TTC549 (cell line): Measurements from ENCODE around the gene TBC1D20.
"Not testable (repeated sequence)": the region's sequence is repeated elsewhere in the genome, so short reads cannot be mapped to it uniquely, and the experiment has no call there.

Experiments used
- FAIRE-seq: peaks from 2 replicates; lab custom pipeline; 2012; peaks lifted over from hg19 to GRCh38; lab: Jason Lieb, UNC

Gene TBC1D20

DNA sequence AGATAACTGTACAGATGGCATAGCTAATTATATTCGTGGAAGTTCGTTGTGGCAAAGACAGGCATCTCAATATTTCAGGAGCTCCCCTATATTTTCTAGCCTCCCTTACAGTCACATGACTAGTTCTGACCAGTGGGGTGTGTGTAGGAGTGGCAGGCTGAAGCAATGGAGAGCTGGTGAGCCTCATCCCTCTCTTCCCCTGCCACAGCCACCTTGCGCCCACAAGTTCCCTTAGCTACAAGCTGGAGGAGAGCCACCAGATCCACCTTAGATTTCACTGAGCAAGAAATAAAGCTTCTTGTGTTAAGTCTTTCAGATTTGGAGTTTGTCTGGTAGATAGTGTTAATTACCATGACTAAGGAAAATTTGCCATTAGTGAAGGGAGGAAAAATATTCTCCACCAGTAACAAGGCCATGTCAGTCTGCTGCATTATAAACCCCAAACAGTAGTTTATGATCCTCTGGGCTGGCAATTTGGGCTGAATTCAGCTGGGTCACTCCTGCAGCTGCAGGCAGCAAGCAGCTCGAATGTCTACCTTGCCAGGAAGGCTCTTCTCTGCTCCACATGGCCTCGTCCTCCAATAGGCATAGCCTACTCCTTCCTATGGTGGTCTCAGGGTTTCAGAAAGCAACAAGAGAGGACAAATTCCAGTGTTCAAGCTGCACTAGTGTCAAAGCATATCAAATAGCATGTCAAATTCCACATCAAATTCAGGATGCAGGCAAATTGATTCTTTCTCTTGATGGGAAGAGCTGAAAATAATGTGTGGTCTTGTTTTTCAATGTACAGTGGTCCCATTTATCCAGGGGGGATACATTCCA lies 61.7 kb downstream of the TBC1D20 start:
- no peak for FAIRE-seq

DNA sequence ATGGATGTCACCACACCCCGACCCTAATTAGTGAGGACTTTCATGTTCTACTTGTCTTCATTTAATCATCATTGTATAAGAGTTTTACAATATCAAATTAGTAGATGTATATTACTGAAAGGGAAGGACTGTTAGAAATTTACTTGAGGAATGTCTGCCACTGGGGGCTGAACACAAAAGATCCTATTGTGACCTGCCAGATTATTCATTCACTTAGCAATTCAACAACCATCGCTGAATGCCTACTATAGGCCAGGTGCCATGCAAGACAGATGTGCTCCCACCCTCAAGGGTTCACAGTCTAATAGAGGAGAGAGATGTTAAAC lies 62.2 kb downstream of the TBC1D20 start:
- no peak for FAIRE-seq

DNA sequence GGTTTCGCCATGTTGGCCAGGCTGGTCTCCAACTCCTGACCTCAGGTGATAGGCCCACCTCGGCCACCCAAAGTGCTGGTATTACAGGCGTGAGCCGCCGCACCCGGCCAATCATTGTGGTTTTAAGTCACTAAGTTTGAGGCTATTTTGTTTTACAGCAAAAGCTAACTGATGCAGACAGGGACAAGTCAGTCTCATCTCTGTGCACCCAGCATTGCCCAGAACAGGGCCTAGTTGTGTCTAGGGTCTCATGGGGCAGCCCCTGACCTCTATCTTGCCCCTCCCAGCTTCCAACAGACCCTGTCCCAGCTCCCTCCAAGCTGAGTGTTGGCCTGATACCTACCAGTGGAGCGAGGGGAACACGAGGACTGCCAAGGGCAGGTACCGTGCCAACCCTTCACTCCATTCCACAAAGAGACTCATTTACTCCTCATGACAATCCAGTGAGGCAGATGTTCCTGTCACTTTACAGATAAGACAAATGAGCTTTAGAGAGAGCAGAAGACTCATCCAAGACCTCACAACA lies 63.1 kb downstream of the TBC1D20 start:
- FAIRE-seq: no peak

DNA sequence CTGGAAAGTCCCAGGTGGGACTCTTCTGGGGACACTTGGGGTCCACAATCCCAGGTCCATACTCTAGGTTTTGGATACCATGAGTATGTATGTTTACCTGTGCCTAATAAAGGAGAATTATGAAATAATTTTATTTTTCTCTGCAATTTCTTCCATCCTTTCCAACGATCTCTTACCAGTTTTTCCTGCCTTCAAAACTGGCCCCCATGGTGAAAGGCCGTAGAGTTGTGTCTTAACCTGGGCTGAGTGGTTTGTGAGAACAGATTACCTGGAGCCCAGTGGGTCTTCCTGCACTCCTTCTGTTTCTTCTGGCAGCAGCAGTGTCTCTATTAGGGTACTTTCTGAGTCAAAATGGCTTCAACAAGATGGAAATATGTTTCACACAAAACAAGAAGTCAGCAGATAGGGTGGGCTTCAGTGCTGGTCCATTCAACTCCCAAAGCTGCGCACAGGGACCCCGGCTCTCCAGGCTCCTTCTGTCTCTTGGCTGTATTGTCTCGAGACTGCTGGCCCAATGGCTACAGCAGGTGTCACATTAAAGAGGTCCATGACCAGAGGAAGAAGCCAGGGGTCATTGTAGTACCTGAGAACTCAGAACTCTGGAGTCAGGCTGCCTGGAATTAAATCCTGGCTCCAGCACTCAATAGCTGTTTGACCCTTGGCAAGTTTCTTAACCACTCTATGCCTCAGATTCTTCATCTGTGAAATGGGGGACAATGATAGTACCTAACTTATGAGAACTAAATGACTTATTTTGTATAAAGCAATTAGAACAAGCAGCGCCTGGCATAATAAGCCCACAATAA lies 64.7 kb downstream of the TBC1D20 start:
- FAIRE-seq: no peak

DNA sequence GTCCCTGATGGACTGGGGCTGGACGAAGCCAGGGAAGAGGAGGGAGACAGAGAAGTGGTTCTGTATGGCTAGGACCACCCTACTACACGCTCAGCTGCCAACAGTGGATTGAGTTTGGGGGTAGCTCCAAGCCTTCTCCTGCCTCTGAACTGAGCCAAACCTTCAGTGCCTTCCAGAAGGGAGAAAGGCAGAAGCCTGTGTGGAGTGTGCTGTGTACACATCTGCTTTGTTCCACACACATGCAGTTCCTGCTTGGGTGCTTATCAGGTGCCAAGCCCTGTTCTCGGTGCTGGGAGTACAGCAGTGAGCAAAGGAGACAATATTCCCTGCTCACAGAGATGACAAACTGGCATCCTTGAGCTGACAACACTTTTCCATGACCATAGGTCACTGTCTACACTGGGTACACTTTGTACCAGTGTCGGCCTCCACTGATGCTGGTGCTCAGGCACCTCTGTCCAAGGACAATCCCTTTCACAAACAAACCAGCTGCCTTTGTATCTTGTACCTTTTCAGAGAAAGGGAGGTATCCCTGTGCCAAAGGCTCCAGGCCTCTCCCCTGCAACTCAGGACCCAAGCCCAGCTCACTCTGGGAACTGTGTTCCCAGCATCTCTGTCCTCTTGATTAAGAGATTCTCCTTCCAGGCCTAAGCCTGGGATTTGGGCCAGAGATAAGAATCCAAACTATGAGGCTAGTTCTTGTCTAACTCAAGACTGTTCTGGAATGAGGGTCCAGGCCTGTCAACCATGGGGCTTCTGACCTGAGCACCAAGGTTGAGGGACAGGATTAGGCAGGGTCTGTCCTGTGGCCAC lies 65.5 kb downstream of the TBC1D20 start:
- FAIRE-seq: no peak

DNA sequence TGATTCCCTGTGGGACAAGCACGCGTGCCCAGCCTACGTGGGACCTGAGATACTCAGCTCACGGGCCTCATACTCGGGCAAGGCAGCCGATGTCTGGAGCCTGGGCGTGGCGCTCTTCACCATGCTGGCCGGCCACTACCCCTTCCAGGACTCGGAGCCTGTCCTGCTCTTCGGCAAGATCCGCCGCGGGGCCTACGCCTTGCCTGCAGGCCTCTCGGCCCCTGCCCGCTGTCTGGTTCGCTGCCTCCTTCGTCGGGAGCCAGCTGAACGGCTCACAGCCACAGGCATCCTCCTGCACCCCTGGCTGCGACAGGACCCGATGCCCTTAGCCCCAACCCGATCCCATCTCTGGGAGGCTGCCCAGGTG lies 66.1 kb downstream of the TBC1D20 start:
- no peak for FAIRE-seq

DNA sequence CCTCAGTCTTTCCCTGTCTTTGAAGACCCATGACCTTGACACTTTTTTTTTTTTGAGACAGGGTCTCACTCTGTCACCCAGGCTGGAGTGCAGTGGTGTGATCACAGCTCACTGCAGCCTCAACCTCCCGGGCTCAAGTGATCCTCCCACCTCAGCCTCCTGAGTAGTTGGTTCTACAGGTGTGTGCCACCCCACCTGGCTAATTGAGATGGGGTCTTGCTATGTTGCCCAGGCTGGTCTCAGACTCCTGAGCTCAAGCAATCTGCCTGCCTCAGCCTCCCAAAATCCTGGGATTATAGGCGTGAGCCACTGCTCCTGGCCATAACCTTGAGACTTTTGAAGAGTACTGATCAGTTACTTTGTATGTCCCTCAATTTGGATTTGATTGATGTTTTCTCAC lies 69.0 kb downstream of the TBC1D20 start:
- FAIRE-seq: not testable (repeated sequence)

DNA sequence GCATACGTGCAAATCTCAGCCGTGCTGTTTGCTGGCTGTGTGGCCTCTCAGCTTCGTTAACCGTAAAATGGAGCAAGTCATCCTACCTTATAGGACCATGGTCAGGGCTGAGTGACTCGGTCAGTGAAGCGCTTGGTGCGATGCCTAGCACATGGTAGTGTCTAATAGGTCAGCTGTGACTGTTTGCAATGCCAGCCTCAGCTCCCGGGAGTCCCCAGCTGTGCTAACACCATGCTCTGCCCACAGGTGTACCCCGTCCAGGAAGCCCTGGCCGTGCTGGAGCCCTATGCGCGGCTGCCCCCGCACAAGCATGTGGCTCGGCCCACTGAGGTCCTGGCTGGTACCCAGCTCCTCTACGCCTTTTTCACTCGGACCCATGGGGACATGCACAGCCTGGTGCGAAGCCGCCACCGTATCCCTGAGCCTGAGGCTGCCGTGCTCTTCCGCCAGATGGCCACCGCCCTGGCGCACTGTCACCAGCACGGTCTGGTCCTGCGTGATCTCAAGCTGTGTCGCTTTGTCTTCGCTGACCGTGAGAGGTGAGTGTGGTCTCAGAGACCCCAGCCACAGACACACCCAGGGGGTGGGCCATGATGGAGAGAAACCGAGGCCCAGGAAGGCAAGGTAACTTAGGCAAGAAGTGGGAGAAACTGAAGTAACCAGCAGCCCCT lies 71.2 kb downstream of the TBC1D20 start:
- no peak for FAIRE-seq

DNA sequence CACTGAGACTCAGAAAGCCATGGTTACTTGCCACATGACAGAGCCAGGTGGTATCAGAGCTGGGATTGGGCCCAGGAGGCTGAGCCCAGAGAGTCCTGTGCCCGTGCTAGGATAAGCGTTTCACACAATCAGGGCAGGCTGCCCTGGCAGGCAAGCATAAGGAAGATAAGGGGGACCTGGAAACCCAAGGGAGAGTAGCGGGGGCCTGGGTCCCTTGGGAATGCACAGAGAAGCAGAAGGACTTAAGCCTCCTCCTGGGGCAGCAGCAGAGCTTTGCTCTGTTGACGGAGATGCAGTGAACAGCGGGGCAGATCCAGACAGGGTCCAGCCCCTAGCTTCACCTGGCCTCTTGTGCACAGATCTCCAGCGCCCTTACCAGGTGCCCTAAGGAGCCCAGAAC lies 73.1 kb downstream of the TBC1D20 start:
- FAIRE-seq: no peak

DNA sequence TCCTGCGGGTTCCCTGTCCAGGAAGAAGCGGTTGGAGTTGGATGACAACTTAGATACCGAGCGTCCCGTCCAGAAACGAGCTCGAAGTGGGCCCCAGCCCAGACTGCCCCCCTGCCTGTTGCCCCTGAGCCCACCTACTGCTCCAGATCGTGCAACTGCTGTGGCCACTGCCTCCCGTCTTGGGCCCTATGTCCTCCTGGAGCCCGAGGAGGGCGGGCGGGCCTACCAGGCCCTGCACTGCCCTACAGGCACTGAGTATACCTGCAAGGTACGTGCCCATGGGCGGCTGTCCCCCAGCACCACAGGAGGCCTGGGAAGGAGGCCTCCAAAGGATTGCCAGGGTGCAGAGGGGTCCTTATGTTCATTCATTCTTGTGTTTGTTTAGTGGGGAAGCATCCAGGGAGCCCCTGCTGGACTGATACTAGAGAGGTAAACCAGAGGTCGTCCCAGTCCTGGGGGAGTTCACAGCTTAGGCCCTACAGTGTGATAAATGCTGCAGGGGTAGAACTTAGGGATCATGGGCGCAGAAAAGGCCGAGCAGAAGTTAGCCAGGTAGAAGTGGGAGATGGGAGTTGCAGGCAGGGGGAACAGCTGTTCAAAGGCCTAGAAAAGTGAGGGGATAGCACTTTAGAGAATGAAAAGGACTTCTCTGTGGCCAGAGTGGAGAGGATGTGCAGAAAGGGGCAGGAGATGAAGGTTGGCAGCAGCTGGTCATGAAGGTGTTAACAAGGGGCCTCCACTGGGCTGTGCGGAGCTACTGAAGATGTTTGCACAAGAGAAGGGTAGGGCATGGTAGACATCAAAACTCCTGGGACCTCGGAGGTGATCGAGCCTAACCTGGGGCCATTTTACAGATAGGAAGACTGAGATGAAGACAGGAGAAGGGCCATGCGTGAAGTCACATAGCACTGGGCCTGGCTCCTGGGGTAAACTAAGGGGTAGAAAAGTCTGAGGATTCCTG lies 74.0 kb downstream of the TBC1D20 start:
- no peak for FAIRE-seq

DNA sequence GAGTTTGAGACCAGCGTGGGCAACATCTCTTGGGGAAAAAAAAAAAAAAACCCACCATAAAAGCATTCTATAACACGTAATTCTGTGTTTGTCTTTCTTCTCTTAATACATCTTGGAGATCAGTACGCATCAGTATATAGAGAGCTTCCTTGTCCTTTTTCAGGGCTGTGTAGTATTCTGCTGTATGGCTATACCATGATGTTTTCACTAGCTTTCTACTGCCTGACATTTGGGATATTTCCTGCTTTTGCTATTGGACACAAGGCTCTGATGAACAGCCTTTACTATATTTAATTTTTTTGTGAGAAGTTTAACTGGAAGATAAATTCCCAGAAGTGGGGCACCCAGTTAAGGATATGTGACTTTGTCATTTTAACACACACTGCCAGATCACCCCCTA lies 74.8 kb downstream of the TBC1D20 start:
- no peak for FAIRE-seq

DNA sequence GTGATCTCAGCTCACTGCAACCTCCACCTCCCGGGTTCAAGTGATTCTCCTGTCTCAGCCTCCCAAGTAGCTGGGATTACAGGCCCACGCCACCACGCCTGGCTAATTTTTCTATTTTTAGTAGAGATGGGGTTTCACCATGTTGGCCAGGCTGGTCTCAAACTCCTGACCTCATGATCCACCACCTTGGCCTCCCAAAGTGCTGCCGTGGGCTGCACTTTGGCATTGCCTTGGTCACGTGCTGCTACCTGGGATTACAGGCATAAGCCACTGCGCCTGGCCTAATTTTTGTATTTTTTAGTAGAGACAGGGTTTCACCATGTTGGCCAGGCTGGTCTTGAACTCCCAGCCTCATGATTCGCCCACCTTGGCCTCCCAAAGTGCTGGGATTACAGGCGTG lies 75.7 kb downstream of the TBC1D20 start:
- FAIRE-seq: not testable (repeated sequence)
